Measurements from ENCODE around the gene GRAP2. TPM values are rescaled to one million over a fixed set of nuclear protein-coding genes. Genes with fewer than 3 reads are reported as not detected.

The GRAP2 gene
- total and polyA plus RNA-seq, 2 donors (not counting 3 experiments of a cell fraction or from before 2014, with no cell fraction given): 0.04 TPM; not detected in 1

GRCh38 chr22:39917197-39917643, 16.3 kb downstream of the GRAP2 start:
- no peak overlapping the region for H3K4me2 ChIP-seq (ENCODE audit: insufficient read depth, low read length)
- CTCF ChIA-PET: interaction anchor here (1.1 kb wide), 1 partner anchor 20 kb away, joined by 3 read pairs; no protein-coding TSS in a partner anchor
- no peak overlapping the region for H3K9ac ChIP-seq (replicated peaks; ENCODE audit: extremely low read depth, insufficient read depth, low read length)
- no peaks in the 10 kb centered on the region for H3K79me2 ChIP-seq (ENCODE audit: control insufficient read depth, insufficient read depth, low read length)
- no peaks in the 10 kb centered on the region for H3K9me3 ChIP-seq (replicated peaks; ENCODE audit: control insufficient read depth, insufficient read depth, low read length)
- DNase-seq (ENCODE audit: low read depth, low spot score): no peak
- dilution Hi-C loops (cut with MboI; ENCODE audit: extremely low pct_ligation_motif_present, low sequenced_read_pairs) (no loop called here), intact Hi-C loops (cut with micrococcal nuclease) (no loop called here)
- TF ChIP-seq MAX (IDR thresholded peaks at IDR 0.05; ENCODE audit: insufficient read depth, insufficient read length) (no peak), FOS (IDR thresholded peaks at IDR 0.05; ENCODE audit: borderline replicate concordance, insufficient read depth, low read length) (no peak)
- no peaks in the 10 kb centered on the region for H3K4me1 ChIP-seq (ENCODE audit: control insufficient read depth, extremely low read depth, insufficient read depth, low read length)
- no peak overlapping the region for H2AFZ ChIP-seq (ENCODE audit: low read depth, low read length)
- BruUV-seq (replicated peaks): no TSS peak
- H3K9me1 ChIP-seq (replicated peaks; ENCODE audit: control insufficient read depth, extremely low read depth, insufficient read depth, low read length): no peaks in the 10 kb centered on the region
- H3K27ac ChIP-seq (ENCODE audit: insufficient read depth, low read depth, low read length): no peak overlapping the region
- POLR2A ChIA-PET: no interaction called here
- no peak overlapping the region for H3K4me3 ChIP-seq (replicated peaks in 1 of 3; ENCODE audit: insufficient read depth in 1 of 3, low read depth in 1 of 3, low read length in 3 of 3)
- no peak for FAIRE-seq
- no peaks in the 10 kb centered on the region for H3K36me3 ChIP-seq (ENCODE audit: control insufficient read depth in 2 of 2, extremely low read depth in 1 of 2, insufficient read depth in 2 of 2, low read length in 2 of 2)
- H4K20me1 ChIP-seq (replicated peaks; ENCODE audit: control insufficient read depth, extremely low read depth, insufficient read depth, low read length): no peaks in the 10 kb centered on the region
- peaks cover 9 to 20% of the 10 kb centered on the region in 2 experiments for H3K27me3 ChIP-seq (ENCODE audit: control insufficient read depth in 2 of 2, insufficient read depth in 2 of 2, low read length in 2 of 2)

GRCh38 chr22:39917776-39918495, 17.1 kb downstream of the GRAP2 start:
- no peaks in the 10 kb centered on the region for H3K4me1 ChIP-seq (ENCODE audit: control insufficient read depth, extremely low read depth, insufficient read depth, low read length)
- intact Hi-C loops (cut with micrococcal nuclease) (no loop called here), dilution Hi-C loops (cut with MboI; ENCODE audit: extremely low pct_ligation_motif_present, low sequenced_read_pairs) (no loop called here)
- POLR2A ChIA-PET: no interaction called here
- H3K27ac ChIP-seq (ENCODE audit: insufficient read depth, low read depth, low read length): no peak overlapping the region
- no TSS peak for BruUV-seq (replicated peaks)
- no peak for FAIRE-seq
- no peak overlapping the region for H3K4me3 ChIP-seq (replicated peaks in 1 of 3; ENCODE audit: insufficient read depth in 1 of 3, low read depth in 1 of 3, low read length in 3 of 3)
- CTCF ChIA-PET: no interaction called here
- H3K4me2 ChIP-seq (ENCODE audit: insufficient read depth, low read length): no peak overlapping the region
- no peak overlapping the region for H3K9ac ChIP-seq (replicated peaks; ENCODE audit: extremely low read depth, insufficient read depth, low read length)
- no peaks in the 10 kb centered on the region for H3K9me1 ChIP-seq (replicated peaks; ENCODE audit: control insufficient read depth, extremely low read depth, insufficient read depth, low read length)
- H2AFZ ChIP-seq (ENCODE audit: low read depth, low read length): no peak overlapping the region
- peaks cover 9 to 20% of the 10 kb centered on the region in 2 experiments for H3K27me3 ChIP-seq (ENCODE audit: control insufficient read depth in 2 of 2, insufficient read depth in 2 of 2, low read length in 2 of 2)
- no peaks in the 10 kb centered on the region for H3K79me2 ChIP-seq (ENCODE audit: control insufficient read depth, insufficient read depth, low read length)
- no peaks in the 10 kb centered on the region for H3K36me3 ChIP-seq (ENCODE audit: control insufficient read depth in 2 of 2, extremely low read depth in 1 of 2, insufficient read depth in 2 of 2, low read length in 2 of 2)
- no peaks in the 10 kb centered on the region for H4K20me1 ChIP-seq (replicated peaks; ENCODE audit: control insufficient read depth, extremely low read depth, insufficient read depth, low read length)
- TF ChIP-seq FOS (IDR thresholded peaks at IDR 0.05; ENCODE audit: borderline replicate concordance, insufficient read depth, low read length): no peak
- no peaks in the 10 kb centered on the region for H3K9me3 ChIP-seq (replicated peaks; ENCODE audit: control insufficient read depth, insufficient read depth, low read length)
- DNase-seq (ENCODE audit: low read depth, low spot score): no peak

Data from endothelial cell of umbilical vein (primary cell).